ENCODE data around the gene SPRY4.

DNA sequence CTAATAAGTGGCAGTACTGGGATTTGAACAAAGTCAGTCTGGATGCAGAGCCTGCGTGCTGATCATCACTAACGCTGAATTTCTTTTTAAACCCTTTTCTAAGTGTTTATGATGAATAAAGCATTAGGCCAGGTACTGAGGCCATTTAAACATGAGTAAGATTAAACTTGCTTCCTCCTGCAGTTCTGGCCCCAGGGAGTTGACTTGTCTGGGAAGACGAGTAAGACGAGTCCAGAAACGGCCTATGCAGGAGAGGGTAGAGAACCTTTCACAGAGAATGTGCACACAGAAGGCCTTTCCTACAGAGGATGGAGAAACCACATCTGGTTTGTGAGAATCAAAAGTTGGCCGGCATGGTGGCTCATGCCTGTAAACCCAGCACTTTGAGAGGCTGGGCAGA is 42.9 kb downstream of the SPRY4 start:
- no peak for TF ChIP-seq POLR2A (IDR thresholded peaks at IDR 0.05)
- TF ChIP-seq, protein P1, sequence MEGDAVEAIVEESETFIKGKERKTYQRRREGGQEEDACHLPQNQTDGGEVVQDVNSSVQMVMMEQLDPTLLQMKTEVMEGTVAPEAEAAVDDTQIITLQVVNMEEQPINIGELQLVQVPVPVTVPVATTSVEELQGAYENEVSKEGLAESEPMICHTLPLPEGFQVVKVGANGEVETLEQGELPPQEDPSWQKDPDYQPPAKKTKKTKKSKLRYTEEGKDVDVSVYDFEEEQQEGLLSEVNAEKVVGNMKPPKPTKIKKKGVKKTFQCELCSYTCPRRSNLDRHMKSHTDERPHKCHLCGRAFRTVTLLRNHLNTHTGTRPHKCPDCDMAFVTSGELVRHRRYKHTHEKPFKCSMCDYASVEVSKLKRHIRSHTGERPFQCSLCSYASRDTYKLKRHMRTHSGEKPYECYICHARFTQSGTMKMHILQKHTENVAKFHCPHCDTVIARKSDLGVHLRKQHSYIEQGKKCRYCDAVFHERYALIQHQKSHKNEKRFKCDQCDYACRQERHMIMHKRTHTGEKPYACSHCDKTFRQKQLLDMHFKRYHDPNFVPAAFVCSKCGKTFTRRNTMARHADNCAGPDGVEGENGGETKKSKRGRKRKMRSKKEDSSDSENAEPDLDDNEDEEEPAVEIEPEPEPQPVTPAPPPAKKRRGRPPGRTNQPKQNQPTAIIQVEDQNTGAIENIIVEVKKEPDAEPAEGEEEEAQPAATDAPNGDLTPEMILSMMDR (IDR thresholded peaks at IDR 0.05) = no peak

Data from adrenal gland (tissue), 5 donors.